Esophagus mucosa (tissue), 1 donor: ENCODE measurements around the gene CMTR1. TPM values are rescaled to one million over a fixed set of nuclear protein-coding genes. Genes with fewer than 3 reads are reported as not detected.

Source experiments
- ATAC-seq: fragments of 200-7000 bp; cut with Tn5 transposase; one replicate; pipeline ENCODE4 v1.9.1; 2020
- total RNA-seq: library from RNA; stranded (reverse); gene quantifications from one replicate; pipeline ENCODE4 v1.2.4, GENCODE V29; 2023
- donor health status: DM: yes; HTN: yes; CAD: no.

The CMTR1 gene
- total RNA-seq, 1 donor from 2014 or later = 16.5 TPM

GRCh38 chr6:37514321-37514771 is 81.3 kb downstream of the CMTR1 start:
- peak; percentile 83 for ATAC-seq

GRCh38 chr6:37514837-37515236 is 81.8 kb downstream of the CMTR1 start:
- no peak for ATAC-seq

- no peak for ATAC-seq
Measured at GRCh38 chr6:37515712-37516075, 82.7 kb downstream of the CMTR1 start.

GRCh38 chr6:37516076-37516919 is 83.3 kb downstream of the CMTR1 start:
- ATAC-seq = peak; percentile 40

GRCh38 chr6:37516920-37517405 is 83.9 kb downstream of the CMTR1 start:
- no peak for ATAC-seq

GRCh38 chr6:37517411-37517812 is 84.4 kb downstream of the CMTR1 start:
- ATAC-seq = no peak

- no peak for ATAC-seq
Measured at GRCh38 chr6:37518116-37518515, 85.1 kb downstream of the CMTR1 start.

- ATAC-seq = no peak
Measured at GRCh38 chr6:37519461-37519860, 86.4 kb downstream of the CMTR1 start.

- ATAC-seq = no peak
Measured at GRCh38 chr6:37520926-37521325, 87.9 kb downstream of the CMTR1 start.

GRCh38 chr6:37521674-37522073 is 88.7 kb downstream of the CMTR1 start:
- ATAC-seq = no peak

- no peak for ATAC-seq
Measured at GRCh38 chr6:37522836-37523235, 89.8 kb downstream of the CMTR1 start.

- no peak for ATAC-seq
Measured at GRCh38 chr6:37523412-37523811, 90.4 kb downstream of the CMTR1 start.

- ATAC-seq = no peak
Measured at GRCh38 chr6:37524025-37524969, 91.3 kb downstream of the CMTR1 start.

- ATAC-seq = no peak
Measured at GRCh38 chr6:37524970-37525318, 91.9 kb downstream of the CMTR1 start.

GRCh38 chr6:37525460-37526357 is 92.7 kb downstream of the CMTR1 start:
- ATAC-seq = no peak

GRCh38 chr6:37528541-37528940 is 95.5 kb downstream of the CMTR1 start:
- ATAC-seq = peak; percentile 39

- ATAC-seq = no peak
Measured at GRCh38 chr6:37530297-37530696, 97.3 kb downstream of the CMTR1 start.

GRCh38 chr6:37531026-37531425 is 98.0 kb downstream of the CMTR1 start:
- ATAC-seq = no peak
